Transverse colon (tissue), 4 donors: ENCODE results near the gene HNF1B. TPM values are rescaled to one million over a fixed set of nuclear protein-coding genes. Genes with fewer than 3 reads are reported as not detected.

Experiments
- DNase-seq: peaks from one replicate; pipeline ENCODE4 v3.0.0-alpha.2; 2019
- H3K27ac ChIP-seq, 4 donors: fragments of 200-600 bp; sonication (generic); 2 replicates each; pipeline ENCODE4 v1.5.1; 2016 to 2018; ENCODE audit warnings: inconsistent platforms in 4 of 4
- H3K27me3 ChIP-seq: fragments of 200-600 bp; sonication (generic); 2 replicates; pipeline ENCODE4 v1.5.1; 2017; ENCODE audit warnings: inconsistent platforms
- H3K36me3 ChIP-seq, 4 donors: fragments of 200-600 bp; sonication (generic); 2 replicates each; pipeline ENCODE4 v1.5.1; 2017 to 2019; ENCODE audit warnings: inconsistent platforms in 4 of 4
- H3K4me1 ChIP-seq, 4 donors: fragments of 200-600 bp; sonication (generic); 2 replicates each; pipeline ENCODE4 v1.5.1; 2017 to 2020; ENCODE audit warnings: inconsistent platforms in 4 of 4
- H3K4me3 ChIP-seq, 4 donors: fragments of 200-600 bp; sonication (generic); 1 replicate in 1 of 4; 2 replicates in 3 of 4; pipeline versions ENCODE4 v1.5.1 to v1.6.1; 2017 to 2019; ENCODE audit warnings: inconsistent platforms in 4 of 4
- H3K9me3 ChIP-seq, 2 donors: fragments of 200-600 bp; sonication (generic); 2 replicates each; pipeline ENCODE4 v1.5.1; 2017 to 2019; ENCODE audit warnings: inconsistent platforms in 2 of 2
- EP300 ChIP-seq: sonication (generic); formaldehyde crosslinking; IDR thresholded peaks from one replicate; pipeline ENCODE4 v1.6.1; 2017; ENCODE audit warnings: antibody characterized with exemption, low read depth
- POLR2A ChIP-seq: fragments of 450-650 bp; IDR thresholded peaks from one replicate; pipeline ENCODE4 v1.6.1; 2016; ENCODE audit warnings: antibody characterized with exemption, mild to moderate bottlenecking, moderate library complexity
- POLR2AphosphoS5 ChIP-seq, 3 donors: sonication (generic); formaldehyde crosslinking; IDR thresholded peaks; one replicate each; pipeline ENCODE4 v1.6.1; 2016; ENCODE audit warnings: antibody characterized with exemption in 3 of 3
- WGBS, 2 donors: methylation state at CpG; one replicate each; pipeline ENCODE4 v1.1.5; 2018; ENCODE audit warnings: low coverage in 1 of 2; 5-methylcytosine and 5-hydroxymethylcytosine counted together
- in situ Hi-C, 4 donors: fragments of 200-750 bp; cut with MboI; loops; one replicate each; pipeline versions ENCODE4 v1.15.0 to v1.15.1; 2017; ENCODE audit warnings: low sequenced_read_pairs in 3 of 4, low pct_ligation_motif_present in 1 of 4, low pct_unique_long_range_greater_than_20kb in 1 of 4
- intact Hi-C: fragments of 100-400 bp; cut with DNase I; formaldehyde crosslinking; loops from one replicate; pipeline ENCODE4 v1.15.1; 2023; ENCODE audit warnings: low total_unique reads
- total RNA-seq, 4 donors: library from RNA; depleted of rRNA; stranded (reverse); fragments of >200 nt; gene quantifications; one replicate each; pipeline ENCODE4 v1.1.0, GENCODE V29; 2016
- TF ChIP-seq, protein P1 (sequence below), 5 experiments: fragments of 200-600 bp in 3 of 5; fragments of 450-650 bp in 2 of 5; sonication (generic) in 3 of 5; IDR thresholded peaks; 1 replicate in 2 of 5; 2 replicates in 3 of 5; pipeline ENCODE4 v1.5.1; 2016 to 2017; ENCODE audit warnings: antibody characterized with exemption in 5 of 5, inconsistent platforms in 3 of 5, mild to moderate bottlenecking in 2 of 5, moderate library complexity in 1 of 5

HNF1B gene
- total RNA-seq, 4 donors from 2014 or later: 22.7 to 35.2 (median 24.9) TPM

DNA sequence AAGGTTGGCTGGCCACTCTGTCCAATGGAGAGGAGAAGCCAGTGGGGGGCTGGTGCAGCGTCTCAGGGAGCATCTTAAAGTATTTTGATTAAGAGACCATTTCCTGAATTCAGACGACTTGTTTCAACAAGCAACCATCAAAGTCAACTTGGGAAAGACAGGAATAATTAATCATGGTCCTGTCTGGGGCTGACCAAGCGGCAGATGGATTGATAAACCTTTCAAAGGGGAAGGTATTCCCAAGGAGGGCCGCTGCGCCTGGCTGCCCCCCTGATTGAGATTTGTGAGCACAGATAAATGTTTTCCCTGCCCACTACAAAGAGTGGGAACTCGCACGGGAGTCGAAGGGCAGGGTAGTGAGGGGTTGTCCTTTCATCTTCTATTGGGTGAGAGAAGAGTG, 47.5 kb downstream of the HNF1B start:
- Histone ChIP-seq H3K27ac (no peak overlapping the region), H3K27me3 (no peaks in the 10 kb centered on the region), H3K4me1 (peaks cover 0 to 9% (median 2%) of the 10 kb centered on the region in 4 donors), H3K9me3 (no peaks in the 10 kb centered on the region), H3K4me3 (no peak overlapping the region), H3K36me3 (peaks cover 0 to 4% (median 0%) of the 10 kb centered on the region in 4 donors)
- intact Hi-C loops: no loop called here
- no peak for DNase-seq
- in situ Hi-C loops: no loop called here
- TF ChIP-seq POLR2A (no peak), EP300 (no peak), POLR2AphosphoS5 (IDR thresholded peaks at IDR 0.05) (no peak)
- TF ChIP-seq, protein P1, sequence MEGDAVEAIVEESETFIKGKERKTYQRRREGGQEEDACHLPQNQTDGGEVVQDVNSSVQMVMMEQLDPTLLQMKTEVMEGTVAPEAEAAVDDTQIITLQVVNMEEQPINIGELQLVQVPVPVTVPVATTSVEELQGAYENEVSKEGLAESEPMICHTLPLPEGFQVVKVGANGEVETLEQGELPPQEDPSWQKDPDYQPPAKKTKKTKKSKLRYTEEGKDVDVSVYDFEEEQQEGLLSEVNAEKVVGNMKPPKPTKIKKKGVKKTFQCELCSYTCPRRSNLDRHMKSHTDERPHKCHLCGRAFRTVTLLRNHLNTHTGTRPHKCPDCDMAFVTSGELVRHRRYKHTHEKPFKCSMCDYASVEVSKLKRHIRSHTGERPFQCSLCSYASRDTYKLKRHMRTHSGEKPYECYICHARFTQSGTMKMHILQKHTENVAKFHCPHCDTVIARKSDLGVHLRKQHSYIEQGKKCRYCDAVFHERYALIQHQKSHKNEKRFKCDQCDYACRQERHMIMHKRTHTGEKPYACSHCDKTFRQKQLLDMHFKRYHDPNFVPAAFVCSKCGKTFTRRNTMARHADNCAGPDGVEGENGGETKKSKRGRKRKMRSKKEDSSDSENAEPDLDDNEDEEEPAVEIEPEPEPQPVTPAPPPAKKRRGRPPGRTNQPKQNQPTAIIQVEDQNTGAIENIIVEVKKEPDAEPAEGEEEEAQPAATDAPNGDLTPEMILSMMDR (IDR thresholded peaks at IDR 0.05): no peak
- WGBS, 2 donors: 57 to 74% methylated on average over 5 to 8 of the region's 8 CpGs

DNA sequence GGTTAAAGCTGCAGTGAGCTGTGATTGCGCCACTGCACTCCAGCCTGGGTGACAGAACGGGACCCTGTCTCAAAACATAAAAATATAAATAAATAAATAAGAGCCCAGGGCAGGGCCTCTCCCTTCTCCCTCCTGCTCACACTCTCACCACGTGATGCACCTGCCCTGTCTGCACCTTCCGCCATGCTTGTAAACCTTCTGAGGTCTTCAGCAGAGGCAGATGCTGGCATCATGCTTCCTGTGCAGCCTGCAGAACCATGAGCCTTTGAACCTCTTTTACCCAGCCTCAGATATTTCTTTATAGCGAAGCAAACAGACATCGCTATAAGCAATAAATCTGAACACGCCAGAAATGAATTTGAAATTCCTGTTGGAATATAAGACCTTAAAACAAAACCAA, 48.5 kb downstream of the HNF1B start:
- no peak for TF ChIP-seq POLR2AphosphoS5 (IDR thresholded peaks at IDR 0.05)
- no peak for DNase-seq
- WGBS, 2 donors: 89 to 90% methylated on average over 6 to 7 of the region's 7 CpGs
- H3K27me3 ChIP-seq: no peaks in the 10 kb centered on the region
- H3K9me3 ChIP-seq: no peaks in the 10 kb centered on the region
- H3K36me3 ChIP-seq: peaks cover 0 to 4% (median 0%) of the 10 kb centered on the region in 4 donors
- no peak overlapping the region for H3K27ac ChIP-seq
- no peak overlapping the region for H3K4me3 ChIP-seq
- H3K4me1 ChIP-seq: peaks cover 0 to 7% (median 1%) of the 10 kb centered on the region in 4 donors
- in situ Hi-C loops: no loop called here
- intact Hi-C loops: no loop called here

DNA sequence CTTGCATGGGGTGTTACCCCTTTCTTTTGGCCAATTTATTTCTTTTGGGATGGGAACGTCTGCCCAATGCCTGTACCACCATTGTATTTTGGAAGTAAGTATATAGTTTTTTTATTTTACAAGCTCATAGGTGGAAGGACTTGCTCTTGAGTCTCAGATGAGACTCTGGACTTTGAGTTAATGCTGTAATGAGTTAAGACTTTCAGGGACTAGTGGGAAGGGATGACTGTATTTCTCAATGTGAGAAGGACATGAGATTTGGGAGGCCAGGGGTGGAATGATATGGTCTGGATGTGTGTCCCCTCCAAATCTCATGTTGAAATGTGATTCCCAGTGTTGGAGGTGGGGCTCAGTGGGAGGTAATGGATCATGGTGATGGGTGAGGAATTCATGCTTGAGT, 49.1 kb downstream of the HNF1B start:
- Histone ChIP-seq H3K4me1 (peaks cover 0 to 7% (median 1%) of the 10 kb centered on the region in 4 donors), H3K36me3 (peaks cover 0 to 4% (median 0%) of the 10 kb centered on the region in 4 donors), H3K4me3 (no peak overlapping the region), H3K9me3 (no peaks in the 10 kb centered on the region), H3K27me3 (no peaks in the 10 kb centered on the region), H3K27ac (no peak overlapping the region)
- DNase-seq: no peak
- in situ Hi-C loops (no loop called here), intact Hi-C loops (no loop called here)
- 91% methylated on average over 1 of the region's 1 CpG; no CpG with 5 or more reads in 1 of the 2 donors for WGBS, 2 donors
- TF ChIP-seq POLR2AphosphoS5 (IDR thresholded peaks at IDR 0.05): no peak
- TF ChIP-seq, protein P1 (IDR thresholded peaks at IDR 0.05): no peak
- TF ChIP-seq POLR2A: no peak
- no peak for TF ChIP-seq EP300

DNA sequence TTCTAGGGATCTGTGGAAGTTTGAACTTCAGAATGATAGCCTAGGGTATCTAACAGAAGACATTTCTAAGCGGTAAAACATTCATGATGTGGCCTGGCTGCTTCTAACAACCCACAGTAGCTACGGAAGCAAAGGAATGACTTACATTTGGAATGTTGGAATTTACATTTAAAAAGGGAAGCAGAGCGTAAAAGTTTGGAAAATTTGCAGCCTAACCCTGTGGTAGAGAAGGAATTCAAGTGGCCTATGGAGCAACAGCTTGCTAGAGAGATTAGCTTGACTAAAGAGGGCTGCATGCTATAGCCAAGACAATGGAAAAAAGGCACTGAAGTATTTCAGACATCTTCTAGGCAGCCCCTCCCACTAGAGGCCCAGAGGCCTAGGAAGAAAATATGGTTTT, 50.1 kb downstream of the HNF1B start:
- 86 to 95% methylated on average over 2 to 3 of the region's 3 CpGs for WGBS, 2 donors

More for the DNA sequence above, 50.1 kb downstream of the HNF1B start:
- no peaks in the 10 kb centered on the region for H3K9me3 ChIP-seq
- intact Hi-C loops: no loop called here
- H3K27ac ChIP-seq: no peak overlapping the region
- H3K4me3 ChIP-seq: no peak overlapping the region
- in situ Hi-C loops: no loop called here
- TF ChIP-seq EP300: no peak
- no peak for TF ChIP-seq POLR2AphosphoS5 (IDR thresholded peaks at IDR 0.05)
- TF ChIP-seq, protein P1 (IDR thresholded peaks at IDR 0.05): no peak
- TF ChIP-seq POLR2A: no peak
- peaks cover 0 to 6% (median 1%) of the 10 kb centered on the region in 4 donors for H3K4me1 ChIP-seq
- H3K27me3 ChIP-seq: no peaks in the 10 kb centered on the region
- H3K36me3 ChIP-seq: peaks cover 0 to 4% (median 0%) of the 10 kb centered on the region in 4 donors
- DNase-seq: no peak
